ENCODE data around the gene TIAM1.
"Not testable (repeated sequence)": the region's sequence is repeated elsewhere in the genome, so short reads cannot be mapped to it uniquely, and the experiment has no call there.

Gene TIAM1

DNA sequence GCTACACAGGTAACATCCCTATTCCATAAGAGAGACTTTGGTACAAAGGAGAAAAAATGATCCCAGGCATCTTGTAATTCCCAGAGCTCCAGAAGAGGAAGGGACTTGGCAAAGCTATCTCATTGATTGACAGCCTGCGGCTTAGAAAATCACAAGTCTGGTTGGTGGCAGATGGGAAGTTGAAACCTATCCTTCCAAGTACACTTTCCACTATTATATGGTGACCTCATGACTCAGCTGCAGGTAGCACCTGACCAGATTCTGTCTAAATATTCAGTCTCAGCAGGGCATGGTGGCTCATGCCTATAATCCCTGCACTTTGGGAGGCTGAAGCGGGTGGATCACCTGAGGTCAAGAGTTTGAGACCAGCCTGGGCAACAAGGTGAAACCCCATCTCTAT lies 89.9 kb downstream of the TIAM1 start:
- no peak for DNase-seq (ENCODE audit: low read depth in 2 of 2)

DNA sequence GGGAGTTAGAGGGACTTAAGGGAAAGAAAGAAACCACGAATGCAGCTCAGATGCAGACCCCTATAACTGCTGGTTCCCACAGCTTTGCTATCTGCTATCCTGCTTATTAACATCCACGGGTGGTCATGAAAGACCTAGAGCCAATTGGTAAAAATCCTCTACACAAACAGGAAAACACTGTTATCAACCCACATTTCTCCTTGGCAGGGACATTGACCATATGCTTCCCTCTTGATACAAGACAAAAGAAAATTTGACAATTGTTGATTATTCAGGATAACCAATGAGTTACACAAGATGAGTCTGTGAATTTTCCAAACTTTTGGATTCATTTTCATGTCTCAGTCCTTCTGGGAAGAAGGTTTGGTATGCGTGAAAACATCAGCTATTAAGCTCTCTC lies 90.4 kb downstream of the TIAM1 start:
- DNase-seq (ENCODE audit: low read depth in 2 of 2) = no peak

DNA sequence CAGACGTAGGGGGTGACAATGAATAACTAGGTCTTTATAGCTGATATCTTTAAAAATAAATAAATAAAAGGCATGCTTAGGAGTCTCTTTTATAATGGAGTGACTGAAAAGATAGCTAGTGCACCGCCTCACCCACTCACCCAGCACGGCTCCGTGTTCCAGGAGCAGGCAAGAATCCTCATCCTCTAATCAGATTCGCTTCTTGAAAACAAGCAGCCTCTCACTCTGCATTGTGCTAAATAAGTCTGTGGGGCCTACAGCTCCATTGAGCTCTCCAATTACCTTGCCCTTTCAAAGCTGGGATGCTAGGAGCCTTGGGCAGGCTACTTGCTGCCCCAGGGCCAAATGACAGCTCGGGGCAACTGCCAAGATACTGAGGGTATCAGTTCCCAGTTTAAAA lies 91.5 kb downstream of the TIAM1 start:
- DNase-seq (ENCODE audit: low read depth in 2 of 2) = no peak

GRCh38 chr21:31252091-31252490 lies 92.0 kb downstream of the TIAM1 start:
- no peak for DNase-seq (ENCODE audit: low read depth in 2 of 2)

DNA sequence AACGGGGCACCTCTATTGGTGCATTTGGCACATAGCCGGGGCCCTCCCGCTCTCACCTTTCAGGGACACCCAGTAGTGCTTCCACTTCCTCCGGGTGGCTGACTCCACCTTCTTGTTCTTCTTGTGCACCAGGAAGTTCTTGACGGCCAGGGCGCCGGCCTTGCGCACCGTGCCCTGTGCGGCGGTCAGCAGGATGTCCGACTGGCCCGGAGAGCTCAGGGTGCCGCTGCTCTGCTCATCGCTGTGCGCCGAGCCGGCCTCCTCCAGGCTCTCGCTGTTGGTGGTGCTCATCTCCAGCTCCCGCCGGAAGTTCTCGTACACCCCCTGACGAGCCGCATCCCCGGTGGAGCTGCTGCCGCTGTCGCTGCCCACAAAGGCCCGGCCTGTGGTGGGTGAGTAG lies 92.4 kb downstream of the TIAM1 start:
- no peak for DNase-seq (ENCODE audit: low read depth in 2 of 2)

- no peak for DNase-seq (ENCODE audit: low read depth in 2 of 2)
These were observed 95.5 kb downstream of the TIAM1 start for GRCh38 chr21:31248598-31248997.

GRCh38 chr21:31243611-31244010 lies 100.5 kb downstream of the TIAM1 start:
- no peak for DNase-seq (ENCODE audit: low read depth in 2 of 2)

GRCh38 chr21:31236528-31236927 lies 107.5 kb downstream of the TIAM1 start:
- no peak for DNase-seq (ENCODE audit: low read depth in 2 of 2)

DNA sequence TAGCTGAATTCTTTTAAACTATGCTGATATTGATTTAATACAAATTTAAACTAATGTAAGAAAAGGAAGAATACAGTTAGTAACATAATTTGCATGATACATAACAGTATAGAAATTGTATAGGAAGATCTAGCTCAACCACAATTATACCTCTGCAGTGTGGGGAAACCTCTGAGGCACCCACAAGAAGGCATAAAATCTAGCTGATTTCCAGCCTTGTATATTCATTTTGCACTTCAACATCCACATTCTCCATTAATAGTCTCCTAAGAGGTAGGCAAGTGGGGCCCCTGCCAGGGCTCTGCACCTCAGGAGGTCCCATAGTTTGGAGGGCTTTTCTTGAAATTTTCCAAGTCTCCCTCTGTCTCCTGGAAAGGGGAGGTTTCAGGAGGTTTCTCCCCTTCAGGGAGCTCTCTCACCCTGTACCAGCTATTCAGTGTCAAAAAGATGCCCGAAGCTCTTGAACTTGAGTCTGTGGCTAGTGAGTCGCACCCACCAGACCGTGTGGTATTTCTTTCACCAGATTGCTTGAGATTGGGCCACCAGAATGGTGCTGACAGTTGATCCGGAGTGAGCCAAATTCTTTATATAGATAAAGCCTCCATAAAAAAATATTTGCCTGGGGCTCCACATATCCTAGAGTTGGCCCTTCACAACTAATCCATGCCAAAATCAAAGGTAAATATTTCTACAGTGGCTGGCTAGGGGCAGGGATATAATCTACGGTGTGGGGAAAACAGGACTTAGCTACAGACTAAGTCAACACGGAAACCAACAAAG lies 108.2 kb downstream of the TIAM1 start:
- DNase-seq (ENCODE audit: low read depth in 2 of 2) = no peak

GRCh38 chr21:31234936-31235335 lies 109.1 kb downstream of the TIAM1 start:
- no peak for DNase-seq (ENCODE audit: low read depth in 2 of 2)

DNA sequence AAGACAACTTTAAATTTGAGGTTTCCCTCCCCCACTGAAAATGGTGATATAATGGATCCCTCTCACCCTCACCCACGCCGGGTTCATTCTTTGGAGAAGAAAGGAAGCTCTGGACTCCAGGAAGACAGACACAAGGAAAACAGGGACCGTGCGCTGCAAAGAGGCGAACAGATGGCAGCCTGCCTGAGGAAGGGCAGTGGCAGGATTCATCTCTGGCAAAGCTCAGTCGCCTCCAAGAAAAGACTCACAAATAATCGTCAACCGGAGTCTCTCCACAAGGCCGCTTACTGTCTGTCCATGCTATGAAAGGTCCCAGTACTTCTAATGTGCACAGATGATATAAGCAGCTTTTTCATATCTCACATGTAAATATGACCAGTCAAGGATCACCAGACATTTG lies 110.3 kb downstream of the TIAM1 start:
- DNase-seq (ENCODE audit: low read depth in 2 of 2) = no peak

GRCh38 chr21:31232344-31232743 lies 111.7 kb downstream of the TIAM1 start:
- DNase-seq (ENCODE audit: low read depth in 2 of 2) = no peak

DNA sequence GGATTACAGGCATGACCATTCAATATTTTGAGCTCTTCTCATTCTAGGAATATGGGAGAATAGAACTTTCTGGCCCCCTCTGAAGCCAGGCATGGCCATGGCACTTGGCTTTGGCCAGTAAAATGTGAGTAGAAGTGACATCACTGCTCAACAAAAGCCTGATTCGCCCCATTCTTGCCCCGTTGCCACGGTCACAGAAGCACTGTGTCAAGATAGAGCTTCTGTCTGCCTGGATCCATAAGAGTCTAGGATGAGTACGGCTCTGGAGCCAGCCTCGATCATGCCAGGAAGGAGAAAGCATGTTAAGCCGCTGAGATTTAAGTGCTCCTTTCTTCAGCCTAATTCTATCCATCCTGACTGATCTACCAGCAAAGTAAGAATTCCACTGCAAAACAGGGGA lies 113.1 kb downstream of the TIAM1 start:
- no peak for DNase-seq (ENCODE audit: low read depth in 2 of 2)

- DNase-seq (ENCODE audit: low read depth in 2 of 2) = not testable (repeated sequence)
These were observed 115.3 kb downstream of the TIAM1 start for GRCh38 chr21:31228723-31229122.

DNA sequence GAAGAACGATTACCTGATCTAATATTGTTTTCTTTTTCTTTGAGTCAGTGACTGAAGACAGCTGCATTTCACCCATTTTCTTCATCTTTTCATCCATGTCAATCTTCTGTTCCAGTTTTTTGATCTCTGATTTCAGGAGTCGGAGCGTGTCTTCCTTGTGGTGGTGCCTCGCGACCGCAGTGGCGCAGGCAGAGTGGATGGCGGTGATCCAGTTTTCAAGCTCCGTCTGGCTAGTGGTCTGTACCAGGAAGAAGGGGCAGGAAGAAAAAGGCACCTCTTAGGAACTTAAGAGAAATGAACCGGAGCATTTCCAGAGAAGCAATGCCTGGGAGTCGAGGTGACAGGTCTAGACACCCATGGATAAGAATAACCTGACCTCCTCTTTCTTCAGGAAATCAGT lies 118.3 kb downstream of the TIAM1 start:
- no peak for DNase-seq (ENCODE audit: low read depth in 2 of 2)

GRCh38 chr21:31222142-31222541 lies 121.9 kb downstream of the TIAM1 start:
- no peak for DNase-seq (ENCODE audit: low read depth in 2 of 2)

DNA sequence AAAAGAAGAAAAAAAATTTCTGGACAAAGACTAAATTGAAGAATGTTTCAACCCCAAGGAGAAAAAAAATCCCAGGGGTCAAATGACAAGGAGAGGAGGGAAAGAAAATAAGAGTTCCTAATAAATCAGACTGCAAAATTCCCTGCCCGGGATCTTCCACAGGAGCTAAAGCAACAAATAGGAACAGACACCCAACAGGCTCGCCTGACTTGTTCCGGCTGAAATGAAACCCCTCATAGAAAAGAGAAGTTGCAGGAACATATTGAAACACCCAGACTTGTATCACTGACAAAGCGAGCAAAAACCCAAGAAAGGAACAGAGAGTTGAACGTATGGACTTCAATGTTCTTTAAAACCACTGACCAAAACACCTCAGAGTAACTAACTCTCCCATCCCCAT lies 123.0 kb downstream of the TIAM1 start:
- no peak for DNase-seq (ENCODE audit: low read depth in 2 of 2)

DNA sequence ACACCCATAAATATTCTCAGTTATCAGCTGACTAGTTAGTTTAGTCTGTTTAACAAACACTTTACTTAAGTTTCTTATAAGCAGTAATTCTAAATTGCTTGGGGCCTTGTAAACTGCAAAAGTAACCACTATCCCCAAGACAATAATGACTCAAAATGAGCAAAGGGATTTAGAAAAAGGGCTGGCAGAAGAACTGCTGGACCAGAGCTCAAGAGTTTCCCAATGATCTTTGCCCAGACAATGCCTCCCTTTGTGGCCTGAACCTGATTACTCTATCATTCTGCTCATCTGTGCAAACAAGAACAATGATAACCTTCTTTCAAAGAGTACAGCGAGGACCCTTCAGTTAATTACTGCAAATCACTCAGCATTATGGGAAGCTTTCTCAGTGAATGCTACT lies 123.5 kb downstream of the TIAM1 start:
- no peak for DNase-seq (ENCODE audit: low read depth in 2 of 2)

DNA sequence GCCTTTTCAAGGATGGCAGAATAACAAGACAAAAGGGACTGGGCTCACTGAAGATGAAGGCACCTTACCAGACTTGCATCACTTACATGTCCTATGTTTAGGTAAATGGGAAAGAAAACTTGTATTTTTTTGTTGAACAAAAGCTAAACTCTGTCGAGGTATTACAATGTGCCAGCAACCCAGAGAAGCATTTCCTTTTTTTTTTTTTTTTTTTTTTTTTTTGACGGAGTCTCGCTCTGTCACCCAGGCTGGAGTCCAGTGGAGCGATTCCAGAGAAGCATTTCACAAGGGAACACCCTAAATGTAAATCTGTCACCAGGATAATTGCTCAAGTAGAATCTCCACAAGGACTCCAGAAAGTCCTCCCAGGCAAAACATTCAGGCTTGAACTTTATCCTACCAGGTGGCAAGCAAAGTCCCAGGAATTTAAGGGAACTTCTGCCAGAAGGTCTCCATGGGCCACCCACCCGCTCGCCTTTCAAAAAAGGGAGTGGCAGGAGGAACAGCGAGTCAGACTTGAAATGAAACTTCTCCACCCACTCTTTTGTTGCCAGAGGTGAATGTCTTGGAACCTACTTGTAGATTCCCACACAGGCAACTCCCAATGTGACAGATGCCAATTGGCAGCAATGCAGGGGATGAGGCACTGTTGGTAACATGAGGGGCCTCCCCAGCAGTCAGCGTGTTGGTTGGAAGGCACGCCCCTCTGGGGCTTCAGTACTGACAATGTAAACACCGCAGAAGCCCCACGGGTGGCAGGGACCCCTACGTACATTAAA lies 125.0 kb downstream of the TIAM1 start:
- DNase-seq (ENCODE audit: low read depth in 2 of 2) = no peak

GRCh38 chr21:31216206-31216605 lies 127.9 kb downstream of the TIAM1 start:
- no peak for DNase-seq (ENCODE audit: low read depth in 2 of 2)

- DNase-seq (ENCODE audit: low read depth in 2 of 2) = no peak
These were observed 130.3 kb downstream of the TIAM1 start for GRCh38 chr21:31213787-31214186.

DNA sequence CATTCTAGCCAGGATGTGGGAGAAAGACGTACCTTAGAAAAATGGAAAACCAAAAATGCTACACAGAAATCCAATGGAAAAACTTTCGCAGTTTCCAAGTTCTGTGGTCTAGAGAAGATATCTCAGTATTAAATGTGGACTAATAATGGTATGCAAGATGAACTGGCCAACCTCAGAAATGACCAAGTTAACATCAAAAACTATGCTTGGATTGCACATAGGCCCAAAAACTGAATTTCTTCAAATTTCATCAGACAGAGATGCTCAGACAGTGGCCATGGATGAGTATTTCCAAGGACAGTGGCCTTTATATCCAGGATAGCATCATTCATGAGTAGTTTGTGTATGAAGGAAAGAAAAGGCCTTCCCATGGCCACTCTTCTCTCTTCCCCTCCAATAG lies 132.2 kb downstream of the TIAM1 start:
- DNase-seq (ENCODE audit: low read depth in 2 of 2) = no peak

DNA sequence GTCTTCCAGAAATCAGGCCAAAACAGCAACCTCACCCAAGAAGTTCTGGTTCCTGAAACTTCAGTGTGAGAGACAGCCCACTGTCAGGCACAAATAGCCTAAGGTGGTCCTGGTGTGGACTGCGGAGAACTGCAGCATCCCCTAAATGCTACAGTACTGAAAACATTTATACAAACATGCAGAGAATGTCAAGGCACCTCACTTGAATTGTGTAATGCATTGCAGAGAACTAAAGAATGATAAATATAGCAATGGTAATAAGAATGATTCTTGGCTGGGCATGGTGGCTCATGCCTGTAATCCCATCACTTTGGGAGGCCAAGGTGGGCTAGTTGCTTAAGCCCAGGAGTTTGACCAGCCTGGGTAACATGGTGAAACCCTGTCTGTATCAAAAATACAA lies 138.6 kb downstream of the TIAM1 start:
- no peak for DNase-seq (ENCODE audit: low read depth in 2 of 2)
